ENCODE data around the gene ELFN2.

ELFN2 gene

DNA sequence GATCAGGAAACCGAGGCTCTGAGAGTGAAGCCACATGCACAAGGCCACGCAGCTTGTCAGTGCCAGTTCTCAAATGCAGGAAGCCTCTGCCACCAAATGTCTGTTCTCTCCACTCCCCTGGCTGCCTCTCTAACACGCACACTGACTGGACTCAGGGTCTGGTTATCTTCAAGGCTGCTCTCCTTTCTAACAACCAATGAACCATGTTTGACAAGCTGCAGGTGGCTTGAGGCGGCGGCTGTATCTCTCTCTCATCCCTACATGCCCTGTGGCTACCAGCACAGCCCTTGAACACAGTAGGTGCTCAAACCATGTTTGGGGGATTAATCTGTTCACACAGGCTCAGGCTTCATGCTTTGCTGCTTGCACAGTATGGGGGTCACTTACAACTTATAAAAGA lies 35.2 kb upstream of the ELFN2 start:
- DNase-seq (ENCODE audit: low read depth) = no peak
- TF ChIP-seq, protein P1, sequence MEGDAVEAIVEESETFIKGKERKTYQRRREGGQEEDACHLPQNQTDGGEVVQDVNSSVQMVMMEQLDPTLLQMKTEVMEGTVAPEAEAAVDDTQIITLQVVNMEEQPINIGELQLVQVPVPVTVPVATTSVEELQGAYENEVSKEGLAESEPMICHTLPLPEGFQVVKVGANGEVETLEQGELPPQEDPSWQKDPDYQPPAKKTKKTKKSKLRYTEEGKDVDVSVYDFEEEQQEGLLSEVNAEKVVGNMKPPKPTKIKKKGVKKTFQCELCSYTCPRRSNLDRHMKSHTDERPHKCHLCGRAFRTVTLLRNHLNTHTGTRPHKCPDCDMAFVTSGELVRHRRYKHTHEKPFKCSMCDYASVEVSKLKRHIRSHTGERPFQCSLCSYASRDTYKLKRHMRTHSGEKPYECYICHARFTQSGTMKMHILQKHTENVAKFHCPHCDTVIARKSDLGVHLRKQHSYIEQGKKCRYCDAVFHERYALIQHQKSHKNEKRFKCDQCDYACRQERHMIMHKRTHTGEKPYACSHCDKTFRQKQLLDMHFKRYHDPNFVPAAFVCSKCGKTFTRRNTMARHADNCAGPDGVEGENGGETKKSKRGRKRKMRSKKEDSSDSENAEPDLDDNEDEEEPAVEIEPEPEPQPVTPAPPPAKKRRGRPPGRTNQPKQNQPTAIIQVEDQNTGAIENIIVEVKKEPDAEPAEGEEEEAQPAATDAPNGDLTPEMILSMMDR (IDR thresholded peaks at IDR 0.05; ENCODE audit: low read depth, low read length, missing control alignments) = no peak
- no peak overlapping the region for H3K4me3 ChIP-seq (ENCODE audit: low read depth, low read length)
- in situ Hi-C loops (cut with HindIII; ENCODE audit: low sequenced_read_pairs) = no loop called here

DNA sequence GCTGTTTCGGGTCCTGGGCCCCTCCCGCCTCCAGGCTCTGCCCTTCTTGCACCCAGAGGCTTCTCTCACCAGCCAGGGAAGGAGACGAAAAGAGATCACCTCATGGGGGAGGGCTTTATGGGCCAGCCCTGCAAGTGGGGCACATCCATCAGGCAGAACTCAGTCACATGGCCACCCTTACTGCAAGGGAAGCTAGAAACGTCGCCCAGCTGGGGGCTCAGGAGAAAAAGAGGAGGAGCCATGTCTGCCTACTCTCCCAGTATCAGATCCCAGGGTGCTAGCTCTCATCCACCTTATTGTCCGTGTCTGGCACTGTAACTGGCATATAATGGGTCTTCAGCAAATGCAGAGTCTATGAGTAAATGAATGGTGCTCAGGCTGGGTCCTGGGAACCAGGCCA lies 34.7 kb upstream of the ELFN2 start:
- TF ChIP-seq, protein P1 (IDR thresholded peaks at IDR 0.05; ENCODE audit: low read depth, low read length, missing control alignments) = no peak
- DNase-seq (ENCODE audit: low read depth) = no peak
- H3K4me3 ChIP-seq (ENCODE audit: low read depth, low read length) = no peak overlapping the region
- in situ Hi-C loops (cut with HindIII; ENCODE audit: low sequenced_read_pairs) = no loop called here

DNA sequence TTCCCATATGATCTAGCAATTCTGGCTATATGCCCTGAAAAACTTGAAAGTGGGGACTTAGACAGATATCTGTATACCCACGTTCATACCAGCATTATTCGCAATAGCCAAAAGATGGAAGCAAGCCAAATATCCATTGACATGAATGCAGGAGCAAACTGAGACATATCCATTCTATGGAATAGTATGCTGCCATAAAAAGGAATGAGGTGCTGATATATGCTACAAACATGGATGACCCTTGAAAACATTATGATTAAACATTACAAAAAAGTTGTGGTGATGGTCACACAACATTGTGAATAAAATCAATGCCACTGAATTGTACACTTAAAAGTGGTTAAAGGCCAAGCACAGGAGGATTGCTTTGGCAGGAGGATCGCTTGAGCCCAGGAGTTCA lies 33.4 kb upstream of the ELFN2 start:
- in situ Hi-C loops (cut with HindIII; ENCODE audit: low sequenced_read_pairs) = no loop called here
- TF ChIP-seq, protein P1 (IDR thresholded peaks at IDR 0.05; ENCODE audit: low read depth, low read length, missing control alignments) = no peak
- no peak overlapping the region for H3K4me3 ChIP-seq (ENCODE audit: low read depth, low read length)
- DNase-seq (ENCODE audit: low read depth) = no peak

DNA sequence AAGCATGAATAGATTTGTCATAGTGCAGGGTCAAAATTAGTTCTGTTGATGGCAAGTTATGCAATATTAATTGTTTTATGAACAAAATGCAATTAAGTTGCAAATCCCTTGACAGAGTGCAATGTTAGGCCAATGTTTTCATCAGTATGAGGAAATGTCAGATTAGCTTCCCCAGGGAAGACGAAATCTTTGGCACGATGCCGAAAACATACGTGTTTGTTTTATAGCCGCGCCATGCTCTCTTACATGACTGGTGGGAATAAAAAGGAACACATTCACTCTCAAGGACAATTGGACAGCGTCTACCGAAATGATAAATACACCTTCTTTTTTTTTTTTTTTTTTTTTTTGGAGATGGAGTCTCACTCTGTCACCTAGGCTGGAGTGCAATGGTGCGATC lies 31.9 kb upstream of the ELFN2 start:
- DNase-seq (ENCODE audit: low read depth) = no peak

DNA sequence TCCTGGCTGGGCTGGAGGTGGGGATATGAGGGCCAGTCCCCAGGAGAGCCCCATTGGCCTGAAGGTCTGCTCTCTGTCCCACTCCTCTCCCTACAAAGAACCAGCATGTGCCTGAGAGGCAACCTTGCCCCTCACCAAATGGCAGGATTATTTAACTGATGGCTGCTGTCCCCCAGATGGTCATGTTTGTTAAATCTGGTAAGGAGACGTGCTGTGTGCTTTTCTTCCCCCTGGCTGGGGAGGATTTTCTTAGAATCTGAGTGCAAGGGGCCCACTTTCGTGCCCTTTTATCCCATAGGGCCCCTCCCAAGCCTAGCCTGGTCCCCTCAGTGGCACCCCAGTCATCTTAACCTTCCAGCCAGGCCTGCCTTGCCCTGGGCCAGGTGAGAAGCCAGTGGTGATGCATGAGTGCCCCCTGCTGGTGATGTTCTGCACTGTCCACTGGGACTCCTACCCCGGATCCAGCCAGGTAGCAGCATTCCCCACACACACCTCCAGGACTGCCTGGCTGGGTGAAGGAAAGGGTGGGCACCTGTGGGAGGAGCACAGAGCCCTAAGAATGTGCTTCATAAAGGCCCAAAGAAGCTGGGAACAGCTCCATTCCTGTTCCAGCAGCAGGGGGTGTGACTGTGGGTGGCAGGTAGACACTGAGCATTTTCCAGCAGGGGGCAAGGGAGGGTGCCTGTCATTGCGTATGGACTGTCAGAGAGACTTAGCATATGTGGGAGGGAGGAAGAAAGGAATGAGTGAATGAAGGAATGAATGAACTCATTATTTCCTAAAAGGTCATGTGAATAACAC lies 30.0 kb upstream of the ELFN2 start:
- H3K4me3 ChIP-seq (ENCODE audit: low read depth, low read length) = no peak overlapping the region
- in situ Hi-C loops (cut with HindIII; ENCODE audit: low sequenced_read_pairs) = no loop called here
- DNase-seq (ENCODE audit: low read depth) = peak; percentile 22
- TF ChIP-seq, protein P1 (IDR thresholded peaks at IDR 0.05; ENCODE audit: low read depth, low read length, missing control alignments) = peak; percentile 96

More for the DNA sequence above, 31.9 kb upstream of the ELFN2 start:
- H3K4me3 ChIP-seq (ENCODE audit: low read depth, low read length) = no peak overlapping the region
- in situ Hi-C loops (cut with HindIII; ENCODE audit: low sequenced_read_pairs) = no loop called here
- TF ChIP-seq, protein P1 (IDR thresholded peaks at IDR 0.05; ENCODE audit: low read depth, low read length, missing control alignments) = no peak

DNA sequence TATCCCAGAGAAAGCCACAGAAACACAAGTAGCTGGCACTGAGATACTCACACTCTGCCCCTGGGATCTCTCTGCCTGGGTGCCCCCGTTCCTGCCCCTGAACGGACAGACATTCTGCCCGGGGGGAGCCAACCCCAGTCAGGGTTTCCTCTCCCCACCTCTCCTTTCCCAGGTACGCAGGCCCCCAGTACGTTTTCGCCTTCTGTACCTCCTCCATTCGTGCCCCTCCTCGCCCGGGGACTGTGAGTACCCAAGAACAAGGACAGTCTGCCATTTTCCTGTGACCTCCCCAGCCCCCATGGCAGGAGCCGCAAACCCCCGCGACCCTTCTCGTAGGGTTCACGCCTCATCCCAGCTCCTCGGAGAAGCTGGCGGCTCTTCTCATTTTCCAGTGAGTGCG lies 29.1 kb upstream of the ELFN2 start:
- in situ Hi-C loops (cut with HindIII; ENCODE audit: low sequenced_read_pairs) = no loop called here
- H3K4me3 ChIP-seq (ENCODE audit: low read depth, low read length) = no peak overlapping the region
- TF ChIP-seq, protein P1 (IDR thresholded peaks at IDR 0.05; ENCODE audit: low read depth, low read length, missing control alignments) = no peak
- DNase-seq (ENCODE audit: low read depth) = no peak

All from astrocyte of the cerebellum (primary cell).